NCI-H69 (cell line): ENCODE data around the gene UMODL1.
"Not testable (repeated sequence)": the region's sequence is repeated elsewhere in the genome, so short reads cannot be mapped to it uniquely, and the experiment has no call there.

ENCODE experiments used
- DNase-seq: peaks from one replicate; lab custom pipeline; 2025; lab: John Stamatoyannopoulos, UW

Gene UMODL1

DNA sequence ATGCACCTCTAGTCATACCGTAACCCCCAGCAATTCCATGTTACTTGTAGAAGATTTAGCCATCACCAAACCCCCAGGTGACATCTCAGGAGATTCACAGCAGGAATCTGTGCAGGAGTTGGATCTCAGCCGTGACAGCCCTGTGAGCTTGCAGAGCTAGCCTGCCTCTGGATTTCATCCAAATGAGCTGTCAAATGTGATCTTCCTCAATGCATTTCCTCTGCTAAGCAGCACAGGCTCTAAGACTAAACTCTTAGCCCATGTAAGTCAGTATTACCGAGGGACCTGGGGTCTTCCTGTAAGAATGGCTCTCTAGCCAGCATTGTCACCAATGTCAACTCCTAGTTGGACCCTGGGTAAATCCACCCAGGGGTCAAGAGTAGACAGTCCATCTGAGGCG lies 41.7 kb downstream of the UMODL1 start:
- peak; percentile 64 for DNase-seq

DNA sequence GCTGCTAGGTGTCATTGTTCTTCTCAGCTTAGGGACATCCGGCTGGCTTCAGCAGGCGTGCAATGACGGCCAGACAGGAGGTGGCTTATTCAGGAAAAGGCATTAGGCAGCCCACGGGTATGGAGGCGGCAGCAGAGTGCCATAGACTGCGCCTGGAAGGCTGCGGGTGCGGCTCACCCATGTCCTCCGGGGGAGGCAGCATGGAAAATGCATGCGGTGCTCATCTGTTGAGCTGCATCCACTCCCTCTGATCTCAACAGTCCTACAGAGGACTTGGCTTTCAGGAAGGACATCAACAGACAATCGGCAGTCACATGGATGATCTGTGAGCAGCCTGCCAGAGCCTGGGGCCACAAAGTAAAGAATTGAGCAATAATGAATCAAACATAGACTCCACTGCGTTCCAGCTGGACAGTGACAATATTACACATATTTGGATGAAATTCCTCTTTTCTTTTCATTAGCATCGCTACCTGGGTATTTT lies 42.9 kb downstream of the UMODL1 start:
- DNase-seq = no peak

DNA sequence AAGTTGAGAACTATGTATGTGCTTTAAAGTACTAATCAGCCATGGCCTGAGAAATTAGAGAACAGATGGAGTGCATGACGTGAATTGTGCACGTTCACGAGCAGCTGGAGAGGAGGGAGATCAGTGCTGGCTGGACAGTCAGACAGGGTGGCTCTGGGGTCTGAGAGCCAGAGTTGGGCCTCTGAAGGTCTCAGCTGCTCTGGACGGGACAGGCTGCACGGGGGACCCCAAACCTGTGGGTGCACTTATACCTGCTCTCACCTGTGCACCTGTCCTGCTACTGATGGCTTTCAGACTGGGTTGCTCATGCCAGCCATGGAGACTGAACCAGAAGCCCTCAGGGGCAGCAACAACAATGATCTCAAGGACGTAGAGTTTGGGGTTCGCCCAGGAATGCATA lies 43.5 kb downstream of the UMODL1 start:
- DNase-seq = no peak

DNA sequence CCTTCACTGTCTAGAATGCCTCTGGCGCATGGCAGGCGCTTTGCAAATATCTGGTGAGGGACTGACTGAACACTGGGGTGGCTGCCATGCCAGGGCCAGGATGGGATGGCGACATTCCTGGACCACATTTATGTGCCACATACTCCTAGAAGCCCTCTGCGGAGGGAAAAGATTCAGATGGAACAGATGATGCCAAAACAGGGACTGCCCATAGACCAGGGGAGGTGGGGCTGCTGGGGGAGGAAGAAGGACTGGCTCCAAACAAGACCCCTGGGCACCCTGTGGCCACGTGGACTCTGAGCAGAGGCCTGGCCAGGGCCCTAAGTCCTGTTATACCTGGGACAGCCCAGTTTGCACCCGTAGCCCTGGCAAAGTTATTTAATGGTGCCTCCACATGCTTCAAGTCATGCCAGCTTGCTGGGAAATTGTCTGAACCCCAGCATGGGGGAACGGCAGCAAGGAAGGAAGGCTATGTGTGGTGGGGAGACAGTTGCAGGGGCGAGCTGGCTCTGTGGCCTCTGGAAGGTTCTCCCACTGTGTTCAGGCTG lies 44.1 kb downstream of the UMODL1 start:
- DNase-seq = no peak

DNA sequence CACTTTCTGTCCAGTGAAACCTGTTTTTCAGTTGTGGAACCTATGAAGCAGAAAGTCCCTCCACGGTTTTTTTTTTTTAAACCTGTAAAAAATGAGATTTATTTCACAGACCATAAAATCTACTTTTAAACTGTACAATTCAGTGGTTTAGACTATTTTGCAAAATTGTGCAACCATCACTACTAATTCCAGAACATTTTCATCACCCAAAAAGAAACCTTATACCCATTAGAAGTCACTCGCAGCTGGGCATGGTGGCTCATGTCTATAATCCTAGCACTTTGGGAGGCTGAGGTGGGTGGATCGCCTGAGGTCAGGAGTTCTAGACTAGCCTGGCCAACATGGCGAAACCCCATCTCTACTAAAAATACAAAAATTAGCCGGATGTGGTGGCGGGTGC lies 45.4 kb downstream of the UMODL1 start:
- not testable (repeated sequence) for DNase-seq

DNA sequence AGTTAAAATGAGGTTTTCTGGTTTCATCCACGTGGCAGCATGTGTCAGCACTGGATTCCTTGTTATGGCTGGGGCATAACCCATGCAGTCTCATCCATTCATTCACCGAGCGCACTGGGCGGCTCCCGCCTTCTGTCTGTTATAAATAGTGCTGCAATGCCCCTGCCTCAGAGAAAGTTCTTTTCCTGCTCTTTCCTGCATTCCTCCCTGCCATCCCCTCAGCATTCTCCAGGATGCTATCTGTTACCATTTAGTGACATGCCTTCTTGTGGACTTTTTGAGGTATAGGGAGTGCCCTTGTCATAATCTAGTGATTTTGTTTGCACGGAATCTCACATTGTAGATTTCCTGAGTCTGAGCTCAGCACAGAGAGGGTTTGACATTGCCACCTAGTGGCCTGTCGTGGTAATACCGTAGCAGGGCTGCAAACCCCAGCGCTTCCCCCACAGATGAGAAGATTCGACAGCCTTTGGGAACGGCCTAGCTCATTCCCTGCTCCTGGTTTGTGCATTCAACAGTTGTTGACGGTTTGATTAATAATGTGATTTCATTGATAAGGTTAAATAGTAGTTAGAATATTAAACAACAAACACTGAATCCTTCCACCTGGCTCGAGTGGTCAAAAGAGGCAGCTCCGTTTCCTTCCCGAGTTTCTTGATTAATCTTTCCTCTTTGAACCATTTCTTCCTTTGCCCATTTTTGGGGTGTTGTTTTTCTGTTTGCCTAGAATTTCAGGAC lies 46.3 kb downstream of the UMODL1 start:
- DNase-seq = peak; percentile 83

DNA sequence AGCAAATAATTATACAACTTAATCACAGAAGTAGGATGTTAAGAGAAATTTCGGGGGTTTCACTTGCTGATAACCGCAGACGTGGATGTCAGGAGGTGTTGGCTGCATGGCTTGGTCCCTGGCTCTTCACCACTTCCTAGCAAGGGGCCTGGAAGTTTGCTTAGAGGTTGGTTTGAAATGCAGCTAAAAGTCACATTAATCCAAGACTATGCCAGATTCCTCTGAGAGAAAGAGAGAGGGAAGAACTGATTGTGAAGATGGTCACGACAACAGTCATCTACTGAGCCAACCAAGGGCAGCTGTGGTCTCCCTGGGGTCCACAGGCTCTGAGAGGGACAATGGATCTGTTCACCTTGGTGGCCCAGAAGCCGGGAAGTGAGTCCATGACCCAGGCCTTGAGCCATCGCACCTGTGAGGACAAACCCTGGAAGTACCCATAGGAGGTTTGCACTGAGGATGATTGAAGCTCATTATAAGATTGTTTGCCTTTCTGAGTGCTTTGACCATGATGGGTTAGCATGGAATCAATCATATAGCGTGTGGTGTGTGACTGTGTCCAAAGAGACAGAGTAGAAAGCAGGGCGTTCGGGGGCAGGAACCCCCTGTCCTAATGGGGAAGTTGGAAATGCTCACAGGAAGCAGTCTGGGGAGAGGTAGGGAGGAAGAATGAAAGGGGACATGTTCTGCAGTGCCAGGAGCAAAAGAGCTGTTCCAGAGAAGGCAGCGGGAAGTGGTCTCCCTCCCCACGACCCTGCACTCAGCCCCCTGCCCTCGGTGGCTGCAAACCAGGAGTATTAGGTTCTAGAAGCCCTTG lies 47.1 kb downstream of the UMODL1 start:
- DNase-seq = peak; percentile 86

DNA sequence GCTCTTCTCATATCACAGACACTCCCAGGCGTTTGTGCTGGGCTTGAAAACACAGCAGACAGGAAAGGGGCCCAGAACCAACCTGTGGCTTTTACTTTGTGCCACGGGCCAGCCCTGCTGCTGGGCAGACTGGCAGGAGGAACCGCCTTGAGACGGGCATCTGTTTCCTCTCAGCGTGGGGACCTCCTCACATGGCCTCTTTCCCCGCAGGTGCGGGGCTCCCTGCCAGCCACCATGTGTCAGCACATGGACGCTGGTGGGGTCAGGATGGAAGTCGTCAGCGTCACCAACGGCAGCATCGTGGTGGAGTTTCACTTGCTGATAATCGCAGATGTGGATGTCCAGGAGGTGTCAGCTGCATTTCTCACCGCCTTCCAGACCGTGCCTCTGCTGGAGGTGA lies 47.8 kb downstream of the UMODL1 start:
- DNase-seq = peak; percentile 95

DNA sequence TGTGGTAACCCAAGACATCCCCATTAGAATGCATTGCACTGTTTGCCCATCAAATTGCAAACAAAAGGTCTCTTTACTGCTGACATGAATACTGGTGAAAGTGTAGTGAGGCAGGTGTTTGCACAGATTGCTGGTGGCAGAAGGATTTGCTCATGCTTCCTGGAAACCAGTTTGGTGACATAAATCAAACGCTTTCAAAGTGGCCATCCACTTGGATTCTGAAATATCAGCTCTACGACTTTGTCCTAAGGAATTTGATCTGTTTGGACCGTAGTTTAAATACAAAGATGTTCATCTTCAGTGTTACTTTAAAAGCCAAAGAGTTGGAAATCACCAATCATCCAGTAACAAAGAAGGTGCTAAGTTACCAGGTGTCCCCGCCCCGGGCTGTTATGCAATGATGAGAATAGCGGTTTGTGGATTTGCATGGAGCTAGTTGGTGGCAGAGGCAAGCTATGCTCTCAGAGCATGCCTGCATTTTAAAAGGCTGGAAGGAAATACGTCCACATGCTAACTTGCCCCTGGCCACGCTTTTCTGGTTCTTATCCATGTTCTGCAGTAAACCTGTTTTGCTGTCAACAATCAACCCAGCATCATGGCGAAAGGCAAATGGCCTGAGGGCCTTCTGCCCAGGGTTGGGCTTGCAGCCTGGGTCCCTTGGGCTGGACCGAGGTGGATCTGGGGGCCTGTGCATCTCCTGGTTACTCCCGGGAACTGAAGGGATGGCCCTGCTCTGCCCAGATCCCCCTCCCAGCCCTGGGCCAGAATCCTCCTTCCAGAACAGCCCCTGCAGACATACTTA lies 49.2 kb downstream of the UMODL1 start:
- peak; percentile 97 for DNase-seq

DNA sequence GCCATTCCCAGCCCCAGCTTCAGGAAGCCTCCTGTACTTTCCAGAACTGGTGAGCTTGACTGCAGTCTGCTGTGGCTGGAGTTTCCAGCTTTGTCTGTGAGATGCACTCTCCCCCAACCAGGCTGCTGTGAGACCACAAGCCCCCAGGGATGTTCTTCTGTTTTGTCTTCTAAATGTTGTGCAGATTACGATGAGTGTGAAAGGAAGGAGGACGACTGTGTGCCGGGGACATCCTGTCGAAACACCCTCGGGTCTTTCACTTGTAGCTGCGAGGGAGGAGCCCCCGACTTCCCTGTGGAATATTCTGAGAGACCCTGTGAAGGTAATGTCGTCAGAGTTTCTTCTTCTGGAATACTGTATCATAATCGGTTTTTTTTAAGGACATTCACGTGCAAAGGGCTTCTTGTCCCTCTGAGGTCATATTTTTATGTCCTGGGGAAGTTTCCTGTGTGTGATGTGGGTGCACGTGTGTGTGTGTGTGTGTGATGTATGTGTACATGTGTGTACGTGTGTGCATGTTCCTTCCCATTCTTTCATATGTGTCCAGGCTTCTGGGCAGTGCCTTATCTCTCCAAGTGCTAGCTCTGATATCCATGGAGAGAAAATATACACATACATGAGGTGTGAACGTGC lies 49.9 kb downstream of the UMODL1 start:
- DNase-seq = no peak

DNA sequence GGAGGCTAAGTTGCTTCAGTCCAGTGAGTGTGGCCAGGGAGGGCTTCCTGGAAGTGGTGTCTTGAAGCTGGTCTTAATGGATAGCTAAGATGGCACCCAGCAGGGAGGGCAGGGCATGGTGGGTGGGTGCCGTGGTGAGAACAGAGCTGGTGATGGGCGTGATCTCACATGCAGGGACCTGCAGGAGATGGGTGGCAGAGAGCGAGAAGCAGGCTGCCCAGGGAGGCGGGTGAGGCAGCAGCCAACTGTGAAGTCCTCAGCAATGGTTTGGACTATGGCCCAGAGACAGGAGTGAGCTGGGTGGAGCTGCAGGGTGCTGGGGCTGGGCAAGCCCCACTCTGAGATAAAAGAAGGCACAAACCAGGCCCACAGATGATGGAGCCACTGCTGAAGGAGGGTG lies 50.7 kb downstream of the UMODL1 start:
- peak; percentile 60 for DNase-seq

DNA sequence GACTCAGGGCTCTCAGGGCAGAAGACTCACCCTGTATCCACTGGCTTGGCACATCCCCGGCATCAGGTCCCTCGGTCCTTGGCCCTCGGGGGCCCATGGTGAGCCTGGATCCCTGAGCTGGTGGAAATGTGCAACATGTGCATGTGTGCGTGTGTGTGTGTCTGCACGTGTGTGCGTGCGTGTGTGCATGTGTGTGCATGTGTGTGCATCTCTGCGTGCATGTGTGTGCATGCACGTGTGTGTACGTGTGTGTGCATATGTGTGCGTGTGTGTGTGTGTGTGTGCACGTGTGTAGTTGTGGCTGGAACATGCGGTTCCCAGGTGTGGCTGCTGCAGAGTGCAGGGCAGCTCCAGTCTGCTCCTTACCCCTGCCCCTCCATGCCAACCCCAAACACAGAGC lies 51.3 kb downstream of the UMODL1 start:
- no peak for DNase-seq

DNA sequence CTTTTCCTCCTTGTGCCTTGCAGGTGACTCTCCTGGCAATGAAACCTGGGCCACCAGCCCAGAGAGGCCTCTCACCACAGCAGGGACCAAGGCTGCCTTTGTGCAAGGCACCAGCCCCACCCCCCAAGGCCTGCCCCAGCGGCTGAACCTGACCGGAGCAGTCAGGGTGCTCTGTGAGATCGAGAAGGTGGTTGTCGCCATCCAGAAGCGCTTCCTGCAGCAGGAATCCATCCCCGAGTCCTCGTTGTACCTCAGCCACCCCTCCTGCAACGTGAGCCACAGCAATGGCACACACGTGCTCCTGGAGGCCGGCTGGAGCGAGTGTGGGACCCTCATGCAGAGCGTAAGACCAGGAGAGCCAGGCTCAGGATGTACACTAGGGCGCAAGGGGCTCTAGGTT lies 51.7 kb downstream of the UMODL1 start:
- peak; percentile 16 for DNase-seq

DNA sequence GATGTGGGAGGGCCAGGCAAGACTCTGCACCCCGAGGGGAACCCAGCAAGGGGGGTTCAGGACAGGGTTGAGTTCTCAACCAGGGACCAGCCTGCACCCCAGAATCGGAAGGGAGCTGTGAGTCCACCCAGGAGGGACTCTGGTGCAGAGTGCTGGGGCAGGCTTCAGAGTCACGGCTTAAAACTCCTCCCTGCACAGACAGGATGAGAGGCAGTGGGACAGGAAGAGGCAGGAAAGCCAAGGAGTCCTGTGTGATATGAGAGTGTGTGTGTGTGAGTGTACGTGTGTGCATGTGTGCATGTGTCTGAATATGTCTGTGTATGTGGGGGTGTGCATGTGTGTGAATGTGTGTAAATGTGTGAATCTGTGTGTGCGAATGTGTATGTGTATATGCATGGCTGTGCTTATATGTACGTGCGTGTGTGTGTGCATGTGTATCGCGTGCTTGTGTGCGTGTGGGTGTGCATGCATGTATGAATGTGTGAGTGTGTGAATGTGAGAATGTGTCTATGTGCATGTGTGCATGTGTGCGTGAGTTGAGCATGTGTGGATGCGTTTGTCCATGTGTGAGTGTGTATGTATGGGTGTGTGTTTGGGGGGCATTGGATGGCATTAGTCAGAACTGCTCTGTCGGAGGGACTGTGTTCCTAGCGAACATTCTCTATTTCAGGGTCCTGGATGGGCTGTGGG lies 52.2 kb downstream of the UMODL1 start:
- DNase-seq = no peak

DNA sequence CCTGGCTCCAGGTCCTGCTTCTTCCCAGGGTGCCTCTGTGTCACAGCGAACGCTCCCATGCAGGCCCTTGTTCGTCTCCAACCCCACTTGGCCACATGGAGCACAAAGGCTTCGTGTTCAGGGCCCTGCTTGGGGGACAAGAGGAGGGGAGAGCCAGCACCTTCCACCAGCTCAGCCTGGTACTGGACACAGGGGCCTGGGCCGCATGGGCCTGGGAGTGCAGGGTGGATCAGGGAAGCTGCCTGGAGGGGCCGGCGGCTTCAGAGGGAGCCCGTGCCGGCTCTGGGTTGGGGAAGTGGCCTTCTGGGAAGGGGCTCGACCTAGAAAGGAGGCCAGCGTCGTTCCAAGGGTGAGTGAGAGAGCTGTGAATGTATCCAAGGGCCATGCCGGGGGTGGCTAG lies 53.0 kb downstream of the UMODL1 start:
- DNase-seq = no peak

DNA sequence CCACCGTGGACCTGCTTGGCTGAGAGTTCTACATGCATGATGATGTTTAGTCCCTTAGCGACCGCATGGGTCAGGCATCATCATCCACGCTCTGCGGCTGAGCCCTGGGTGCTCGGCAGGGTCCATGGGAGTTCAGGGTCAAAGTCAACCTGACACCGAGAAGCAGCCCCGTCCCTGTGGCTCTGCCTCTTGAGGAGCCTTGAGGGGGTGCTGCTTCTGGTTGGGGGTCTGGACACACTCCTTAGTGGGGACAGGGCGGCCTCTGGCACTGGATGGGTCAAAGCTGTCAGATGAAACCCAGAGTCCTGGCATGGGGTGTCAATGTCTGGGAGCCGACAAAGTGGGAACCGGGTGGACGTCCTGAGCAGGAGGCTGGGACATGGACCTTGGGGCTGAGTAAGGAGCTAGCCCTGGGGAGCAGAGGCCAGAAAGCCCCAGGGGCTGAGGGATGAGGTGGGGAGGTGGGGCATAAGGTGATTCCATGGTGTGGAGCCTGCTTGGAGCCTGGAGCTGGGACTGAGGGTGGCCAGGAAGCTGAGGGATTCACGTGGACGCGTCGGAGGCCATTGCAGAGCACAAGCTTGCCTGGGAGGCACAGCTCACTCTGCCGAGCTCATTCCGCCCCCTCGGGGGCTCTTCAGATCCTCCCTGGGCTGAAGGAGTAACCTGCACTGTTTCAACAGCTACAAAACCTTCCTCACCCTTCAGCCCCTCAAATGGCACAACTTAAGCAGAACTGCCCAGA lies 53.9 kb downstream of the UMODL1 start:
- DNase-seq = no peak

DNA sequence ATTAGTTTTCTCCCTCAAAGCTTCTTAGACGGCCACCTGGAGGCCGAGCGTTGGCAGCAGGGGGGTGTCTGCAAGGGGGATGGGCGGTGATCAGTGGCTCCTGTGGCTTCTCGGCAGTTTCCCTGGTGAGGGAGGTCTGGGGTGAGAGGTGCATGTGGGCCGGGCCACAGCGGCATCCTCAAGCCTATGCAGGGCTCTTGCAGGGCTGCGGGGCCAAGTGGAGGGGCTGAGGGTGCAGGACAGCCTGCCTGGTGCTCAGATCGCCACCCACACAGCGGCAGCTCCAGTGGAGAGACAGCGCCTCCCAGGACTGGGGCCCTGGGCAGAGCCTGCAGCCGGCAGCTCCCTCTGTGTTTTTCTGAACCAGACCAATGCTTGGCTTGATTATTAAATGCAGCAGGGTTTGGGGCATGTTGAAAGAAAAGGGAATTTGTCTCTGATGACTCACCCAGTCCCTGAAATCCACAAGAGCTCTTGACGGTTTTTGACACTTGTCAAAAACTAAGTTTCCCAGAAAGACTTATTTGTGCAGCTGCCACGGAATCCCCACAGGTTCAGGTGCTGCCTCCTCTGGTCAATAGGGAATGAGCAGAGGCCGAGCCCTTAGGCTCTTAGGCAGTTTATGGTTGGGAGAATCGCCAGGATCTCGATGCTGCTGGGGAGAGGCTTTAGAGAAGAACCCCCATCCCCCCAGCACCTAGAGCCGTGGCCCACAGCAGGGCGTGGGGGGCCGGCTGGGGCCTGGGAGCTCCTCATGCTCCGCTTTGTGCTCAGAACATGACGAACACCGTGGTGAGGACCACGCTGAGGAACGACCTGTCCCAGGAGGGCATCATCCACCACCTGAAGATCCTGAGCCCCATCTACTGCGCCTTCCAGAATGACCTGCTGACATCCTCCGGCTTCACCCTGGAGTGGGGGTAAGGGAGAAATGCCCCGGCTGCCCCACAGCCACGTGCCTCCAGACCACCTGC lies 54.7 kb downstream of the UMODL1 start:
- DNase-seq = peak; percentile 46

DNA sequence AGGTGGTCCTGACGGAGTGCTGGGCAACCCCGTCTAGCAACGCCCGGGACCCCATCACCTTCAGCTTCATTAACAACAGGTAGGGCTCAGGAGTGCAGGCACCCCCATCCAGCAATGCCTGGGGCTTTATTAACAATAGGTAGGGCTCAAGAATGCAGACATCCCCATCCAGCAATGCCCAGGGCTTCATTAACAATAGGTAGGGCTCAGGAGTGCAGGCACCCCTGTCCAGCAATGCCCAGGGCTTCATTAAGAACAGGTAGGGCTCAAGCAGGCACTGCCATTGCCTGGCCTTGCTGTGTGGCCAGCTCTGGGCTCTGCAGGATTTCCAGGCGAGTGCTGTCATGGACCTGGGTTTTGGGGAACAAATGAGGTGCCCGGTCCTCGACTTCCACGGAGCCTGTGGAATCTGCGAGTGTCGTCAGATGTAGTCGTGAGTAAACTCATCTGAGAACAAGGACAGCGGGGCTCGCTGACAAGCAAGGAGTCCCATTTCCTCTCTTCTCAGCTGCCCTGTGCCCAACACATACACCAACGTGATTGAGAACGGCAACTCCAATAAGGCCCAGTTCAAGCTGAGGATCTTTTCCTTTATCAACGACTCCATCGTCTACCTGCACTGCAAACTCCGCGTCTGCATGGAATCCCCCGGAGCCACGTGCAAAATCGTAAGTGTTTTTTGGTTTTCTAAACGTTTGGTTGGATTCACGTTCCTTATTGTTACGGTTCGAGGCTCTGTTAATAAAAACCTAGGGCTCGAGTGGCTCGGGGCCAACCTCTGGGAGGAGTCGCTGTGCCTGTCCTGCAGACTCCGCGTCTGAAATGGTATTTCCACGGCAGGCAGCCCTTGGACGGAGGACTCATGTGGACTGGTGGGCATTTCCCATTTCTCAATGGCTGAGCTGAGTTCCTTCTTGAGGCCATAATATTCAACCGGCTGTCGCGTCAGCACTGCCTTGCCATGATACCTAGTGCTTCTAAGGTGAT lies 56.3 kb downstream of the UMODL1 start:
- no peak for DNase-seq
